ENCODE results near the gene PPP2R1A.

GRCh38 chr19:52217576-52217975 lies 27.7 kb downstream of the PPP2R1A start:
- TF ChIP-seq POLR2AphosphoS5 (IDR thresholded peaks at IDR 0.05; ENCODE audit: borderline replicate concordance, low read depth, low read length) (no peak), EZH2 (IDR thresholded peaks at IDR 0.05) (no peak)
